ENCODE data around the gene COBL.

COBL gene

DNA sequence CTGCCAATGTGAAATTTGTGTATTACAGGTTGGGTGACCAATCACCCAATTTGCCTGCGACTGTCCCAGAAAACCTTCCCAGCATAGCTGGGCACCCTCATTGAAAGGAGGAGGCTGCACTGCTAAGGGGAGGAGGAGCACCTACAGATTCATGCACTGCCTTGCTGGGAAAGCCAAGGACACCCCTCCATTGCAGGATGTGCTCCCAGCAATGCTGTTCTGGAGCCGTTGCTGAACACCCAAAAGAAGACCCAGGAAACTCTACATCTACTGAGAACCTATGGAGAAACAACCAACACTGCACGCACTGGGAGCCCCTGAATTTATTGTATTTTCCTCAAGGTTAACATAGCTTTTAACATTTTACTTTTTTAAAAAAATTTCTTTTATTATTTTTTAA is 295.7 kb downstream of the COBL start:
- no peak for DNase-seq (ENCODE audit: low read depth)

DNA sequence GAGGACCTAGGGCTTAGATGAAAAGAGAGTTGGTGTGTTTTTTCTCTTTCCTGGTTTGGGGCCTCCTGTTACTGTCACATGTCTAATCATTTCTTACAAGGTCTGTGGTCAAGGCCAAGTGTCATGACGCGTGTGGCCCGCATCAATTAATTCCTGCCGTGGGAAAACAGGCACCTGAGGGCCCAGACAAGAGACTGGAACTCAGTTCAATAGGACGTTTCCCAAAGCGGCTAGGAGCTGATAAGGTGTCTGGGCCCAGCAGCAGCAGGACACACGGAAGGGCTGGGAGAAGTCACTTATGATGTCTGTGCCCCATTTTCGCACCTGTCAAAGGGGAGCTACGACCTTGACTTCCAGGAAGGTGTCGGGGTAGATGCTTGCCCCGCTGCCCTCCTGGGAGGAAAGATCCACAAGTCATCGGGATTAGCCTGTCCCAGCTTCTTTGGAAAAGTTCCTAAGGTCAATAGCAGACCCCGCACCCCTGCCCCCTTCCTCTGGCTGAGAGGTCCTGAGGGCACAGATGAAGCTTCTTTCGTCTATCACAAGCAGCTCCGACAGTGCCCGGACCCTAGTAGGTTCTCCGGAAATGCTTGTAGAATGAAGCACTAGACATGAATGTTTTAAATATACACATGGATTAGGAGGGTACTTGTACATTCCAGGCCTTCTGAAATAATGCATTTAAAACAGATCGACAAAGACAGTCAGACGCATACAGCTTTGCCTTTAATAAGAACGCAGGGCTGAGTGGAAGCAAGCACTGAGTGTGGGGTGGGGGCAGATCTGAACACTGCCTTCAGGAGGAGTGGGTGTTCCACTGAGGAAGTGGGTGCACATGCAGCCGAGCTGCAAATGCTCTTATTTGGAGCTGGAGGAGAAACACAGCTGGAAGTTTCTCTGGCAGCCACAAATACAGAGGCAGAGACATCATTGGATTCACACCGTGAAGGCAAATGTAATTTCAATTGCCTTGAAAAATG is 296.4 kb downstream of the COBL start:
- peak; percentile 73 for DNase-seq (ENCODE audit: low read depth)

DNA sequence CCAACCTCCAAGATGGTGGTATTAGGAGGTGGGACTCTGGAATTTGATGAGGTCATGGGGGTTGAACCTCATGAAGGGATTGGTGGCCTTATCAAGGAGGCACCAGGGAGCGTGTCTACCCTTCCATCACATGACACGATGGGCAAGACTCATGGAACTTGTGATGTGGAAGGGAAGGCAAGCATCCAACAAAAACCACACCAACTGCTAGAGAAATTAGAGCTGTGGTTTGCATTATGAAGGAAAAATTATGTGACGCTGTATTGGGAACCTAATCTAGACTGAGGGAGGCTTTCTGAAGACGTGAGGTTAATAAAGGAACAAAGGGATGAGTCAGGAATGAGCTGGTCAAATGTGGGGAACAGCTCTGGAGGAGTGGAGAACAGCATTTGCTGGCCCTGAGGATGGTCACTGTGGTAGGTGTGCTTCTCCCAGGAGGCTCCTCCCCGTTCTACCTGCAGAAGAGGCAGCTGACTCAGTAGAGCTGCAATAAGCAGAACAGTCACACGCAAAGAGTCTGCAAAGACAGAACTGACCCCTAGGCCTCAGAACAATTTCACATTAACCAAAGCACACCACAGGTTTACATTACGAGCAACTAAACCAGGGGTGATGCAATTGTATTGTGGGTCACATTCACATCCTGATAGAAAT is 297.3 kb downstream of the COBL start:
- peak; percentile 98 for DNase-seq (ENCODE audit: low read depth)

DNA sequence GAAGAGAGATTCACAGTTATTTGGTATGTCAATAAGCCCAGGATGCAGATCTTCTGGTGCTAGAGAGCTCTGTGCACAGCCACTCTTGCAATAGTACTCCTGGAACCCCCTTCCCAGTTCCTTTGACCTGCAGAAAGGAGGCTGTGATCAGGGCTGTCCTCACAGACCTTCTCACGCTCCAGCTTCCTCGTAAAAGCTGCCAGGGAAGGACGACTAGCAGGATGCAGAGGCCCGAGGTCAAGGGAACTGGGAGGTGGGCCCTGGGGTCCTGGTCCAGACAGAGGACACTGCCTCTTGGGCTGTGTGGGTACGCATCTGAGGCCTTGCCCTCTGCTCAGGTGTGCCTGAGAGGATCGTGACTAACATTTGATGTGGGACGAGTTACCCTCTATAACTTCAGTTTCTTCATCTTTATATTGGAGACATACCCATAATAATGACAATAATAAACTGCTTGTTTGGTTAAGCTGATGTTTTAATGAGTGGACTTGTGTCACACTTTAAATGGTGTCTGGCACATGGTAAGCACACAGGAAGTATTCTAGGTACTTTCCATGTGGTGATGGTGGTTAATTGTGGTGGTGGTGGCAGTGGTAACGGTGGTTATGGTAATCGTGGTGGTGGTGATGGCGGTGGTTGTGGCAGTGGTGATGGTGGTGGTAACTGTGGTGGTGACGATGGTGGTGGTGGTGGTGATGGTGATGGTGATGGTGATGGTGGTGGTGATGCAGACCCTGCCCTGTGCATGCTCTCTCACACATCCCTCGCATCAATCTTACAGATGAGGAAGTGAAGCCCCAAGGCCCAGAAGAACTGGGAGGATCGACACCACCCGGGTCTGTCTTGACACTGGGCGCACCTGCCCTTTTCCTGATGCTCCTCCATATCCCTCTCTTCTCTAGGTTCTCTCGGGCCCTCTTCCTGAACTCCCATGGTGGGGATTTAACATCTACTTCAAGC is 298.8 kb downstream of the COBL start:
- no peak for DNase-seq (ENCODE audit: low read depth)

DNA sequence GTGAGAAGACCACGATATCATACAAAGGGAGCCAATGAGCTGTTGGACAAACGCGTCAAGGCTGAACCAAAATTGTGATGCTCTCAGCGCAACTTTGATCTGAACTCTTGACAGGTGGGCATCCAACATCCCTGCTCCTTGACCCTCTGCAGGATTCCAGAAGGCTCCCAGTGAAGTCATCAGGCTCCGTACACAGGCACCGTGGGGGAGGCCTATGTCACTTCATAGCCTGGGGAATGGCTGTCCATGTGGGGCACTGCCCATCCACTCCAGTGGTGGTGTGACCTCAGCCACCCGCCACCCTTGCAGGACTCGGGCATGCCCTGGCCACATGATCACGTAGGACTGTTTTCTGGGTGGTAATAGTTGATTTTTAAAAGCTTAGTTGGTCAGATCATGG is 300.1 kb downstream of the COBL start:
- no peak for DNase-seq (ENCODE audit: low read depth)

DNA sequence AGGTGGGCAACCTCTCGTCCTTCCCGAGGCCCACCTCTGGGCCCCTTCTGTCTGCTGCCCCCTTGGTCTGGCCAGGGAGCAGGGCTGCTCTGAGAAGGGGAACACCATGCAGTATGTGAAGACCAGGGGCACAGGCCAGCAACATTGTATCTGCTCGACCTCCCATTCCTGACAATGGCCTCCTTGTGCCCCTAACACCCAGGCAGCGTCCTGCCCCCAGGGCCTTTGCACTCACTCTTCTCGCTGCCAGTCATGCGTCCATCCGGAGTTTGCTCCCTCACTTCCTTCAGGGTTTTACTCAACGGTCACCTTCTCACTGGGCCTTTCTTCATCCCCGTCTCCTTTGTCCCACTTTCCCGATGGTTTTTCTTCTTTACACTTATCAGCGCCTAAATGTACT is 301.0 kb downstream of the COBL start:
- DNase-seq (ENCODE audit: low read depth), result no peak

DNA sequence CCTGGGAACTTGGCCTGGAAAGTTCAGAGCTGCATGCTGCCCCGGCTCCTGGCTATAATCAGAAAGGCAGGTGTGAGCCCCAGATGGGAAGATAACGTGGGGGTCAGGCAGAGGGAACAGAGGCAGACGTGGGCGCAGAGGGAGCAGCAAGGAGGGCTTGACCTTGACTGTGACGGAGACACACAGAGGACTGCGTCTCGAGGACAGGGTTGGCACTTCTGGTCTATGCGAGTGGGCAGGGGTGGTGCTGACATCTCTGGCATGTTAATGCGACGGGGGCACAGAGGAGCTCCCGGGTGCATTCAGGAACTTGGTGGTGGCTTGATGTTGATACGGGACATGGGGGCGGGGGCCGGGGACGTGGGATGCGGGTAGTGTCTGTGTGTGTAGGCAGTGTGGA is 301.8 kb downstream of the COBL start:
- DNase-seq (ENCODE audit: low read depth), result no peak

DNA sequence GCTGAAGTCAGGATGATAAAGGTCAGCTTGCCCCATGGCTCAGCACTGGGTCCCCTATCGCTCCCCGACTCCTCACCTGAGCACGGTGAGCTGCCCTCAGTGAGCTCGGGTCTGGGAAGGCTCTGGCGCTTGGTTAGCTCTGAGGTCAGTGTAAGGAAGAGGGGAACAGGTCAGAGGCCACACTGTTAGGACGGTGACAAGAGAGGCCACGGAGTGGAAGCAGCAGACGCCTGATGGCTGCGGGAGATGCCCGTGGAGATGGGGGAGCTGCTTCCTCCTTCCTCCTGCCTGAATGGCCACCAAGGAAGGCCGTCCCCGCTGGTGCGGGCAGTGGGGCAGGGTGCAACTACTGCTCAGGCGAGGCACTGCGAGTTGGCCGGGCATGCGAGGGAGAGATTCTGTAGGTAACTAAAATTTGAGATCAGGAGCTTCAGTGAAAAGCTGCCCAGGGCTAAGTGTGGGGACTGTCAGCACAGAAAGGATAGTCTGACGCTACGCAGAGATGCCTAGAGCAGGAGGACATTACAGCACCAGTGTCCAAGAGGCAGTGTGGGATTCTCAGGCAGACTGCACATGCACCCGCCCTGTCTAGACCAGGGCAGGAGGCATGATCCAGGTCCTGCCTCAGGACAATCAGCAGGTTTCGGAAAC is 302.6 kb downstream of the COBL start:
- DNase-seq (ENCODE audit: low read depth), result no peak

DNA sequence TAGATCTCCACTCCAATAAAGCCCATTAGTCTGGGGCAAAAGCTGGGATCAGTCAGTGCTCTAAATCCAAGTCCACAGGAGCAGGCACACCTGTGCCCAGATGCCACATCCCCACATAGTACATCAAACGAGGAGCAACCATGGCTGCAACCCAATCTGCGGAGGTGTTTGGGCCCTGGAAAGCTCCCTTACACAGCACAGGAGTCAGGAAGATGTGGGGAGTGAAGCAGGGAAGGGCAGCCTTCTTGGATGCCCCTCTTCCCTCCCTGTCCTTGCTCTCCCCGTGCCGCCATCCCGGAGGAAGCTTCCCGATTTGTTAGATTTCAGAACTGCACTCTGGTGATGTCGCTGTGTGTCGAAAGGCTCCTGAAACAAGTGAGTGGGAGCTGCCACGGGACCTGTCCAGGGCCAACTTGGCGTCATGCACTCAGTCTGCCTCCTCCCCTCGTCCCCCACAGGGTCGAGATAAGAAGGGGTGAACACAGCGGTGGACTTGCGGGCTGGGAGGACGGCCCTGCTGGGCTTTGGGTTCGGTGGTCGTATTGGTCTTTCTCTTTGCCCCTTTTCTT is 303.3 kb downstream of the COBL start:
- no peak for DNase-seq (ENCODE audit: low read depth)

DNA sequence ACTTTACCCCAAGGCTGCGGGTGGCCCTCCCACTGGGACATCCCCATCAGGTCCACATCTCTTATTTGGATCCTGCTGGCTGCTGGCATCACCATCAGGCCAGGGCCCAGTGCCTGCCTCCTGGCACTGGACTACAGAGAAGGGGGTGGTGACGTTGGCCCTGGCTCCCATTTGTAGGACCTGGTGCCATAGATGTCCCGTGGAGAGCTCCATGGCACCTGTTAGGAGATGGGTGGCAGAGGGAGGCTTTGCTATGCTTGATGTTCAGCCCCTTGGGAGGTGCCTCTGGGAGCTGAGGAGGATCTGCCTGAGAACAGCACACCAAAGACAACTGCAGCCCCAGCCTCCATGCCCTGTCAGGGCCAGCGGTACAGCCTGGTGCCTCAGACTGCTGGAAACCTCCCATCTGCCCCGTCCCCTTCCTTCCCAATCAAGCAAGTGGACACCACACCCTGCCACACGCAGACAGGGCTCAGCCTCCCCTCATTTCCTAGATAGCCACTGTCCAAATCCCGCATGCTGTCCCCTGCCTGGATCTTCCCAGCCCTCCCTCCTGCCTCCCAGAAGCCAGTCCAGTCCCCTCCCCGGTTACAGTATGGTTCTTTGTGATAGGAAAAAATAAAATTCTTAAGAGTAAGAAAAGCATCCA is 303.9 kb downstream of the COBL start:
- DNase-seq (ENCODE audit: low read depth), result no peak

DNA sequence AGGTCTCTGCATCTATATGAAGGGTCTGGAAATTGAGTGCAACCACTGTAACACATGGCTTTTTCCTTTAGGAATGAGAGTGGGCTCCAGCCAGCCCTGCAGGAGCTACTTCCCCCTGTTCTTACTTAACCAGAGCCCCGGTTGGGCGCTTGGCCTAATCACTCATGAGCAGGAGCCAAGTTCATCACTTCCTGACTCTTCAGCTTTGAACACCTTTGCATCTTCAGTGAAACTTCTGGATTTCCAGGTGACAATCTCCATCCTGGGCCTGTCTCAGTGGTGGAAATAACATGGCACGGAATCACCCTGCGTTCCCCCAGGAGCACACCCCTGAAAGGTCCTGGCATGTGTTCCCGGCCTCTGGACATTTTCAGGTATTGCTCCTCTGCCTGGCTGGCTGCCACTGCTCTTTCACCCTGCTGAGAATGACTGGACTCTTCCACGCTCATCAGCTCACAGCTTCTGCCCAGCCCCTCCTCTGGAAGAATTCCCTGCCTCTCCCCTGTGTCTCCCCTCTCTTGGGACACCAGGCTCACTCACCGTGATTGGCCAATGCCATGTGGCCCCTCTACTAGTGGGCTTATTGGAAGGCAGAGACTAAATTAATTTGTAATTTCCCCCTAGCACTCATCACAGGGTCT is 304.8 kb downstream of the COBL start:
- DNase-seq (ENCODE audit: low read depth), result no peak

DNA sequence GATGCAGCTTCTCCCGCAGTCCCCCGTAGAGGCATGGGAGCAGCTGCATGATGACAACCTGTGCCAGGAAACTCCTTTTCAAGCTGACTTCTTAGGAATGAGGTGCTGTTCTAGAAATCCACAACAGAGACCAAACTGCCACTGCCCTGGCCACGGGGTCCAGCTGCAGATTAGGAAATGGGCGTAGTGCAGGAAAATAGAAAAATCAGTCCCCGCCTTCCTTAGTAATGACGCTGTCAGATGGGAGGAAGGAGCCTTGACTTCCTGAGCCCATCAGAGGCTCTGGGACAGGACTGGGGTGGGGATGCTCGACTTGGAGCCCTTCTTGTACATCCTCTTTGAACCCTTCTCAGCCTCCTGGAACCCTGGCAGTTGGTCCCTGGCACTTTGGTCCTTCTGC is 306.1 kb downstream of the COBL start:
- DNase-seq (ENCODE audit: low read depth), result no peak

DNA sequence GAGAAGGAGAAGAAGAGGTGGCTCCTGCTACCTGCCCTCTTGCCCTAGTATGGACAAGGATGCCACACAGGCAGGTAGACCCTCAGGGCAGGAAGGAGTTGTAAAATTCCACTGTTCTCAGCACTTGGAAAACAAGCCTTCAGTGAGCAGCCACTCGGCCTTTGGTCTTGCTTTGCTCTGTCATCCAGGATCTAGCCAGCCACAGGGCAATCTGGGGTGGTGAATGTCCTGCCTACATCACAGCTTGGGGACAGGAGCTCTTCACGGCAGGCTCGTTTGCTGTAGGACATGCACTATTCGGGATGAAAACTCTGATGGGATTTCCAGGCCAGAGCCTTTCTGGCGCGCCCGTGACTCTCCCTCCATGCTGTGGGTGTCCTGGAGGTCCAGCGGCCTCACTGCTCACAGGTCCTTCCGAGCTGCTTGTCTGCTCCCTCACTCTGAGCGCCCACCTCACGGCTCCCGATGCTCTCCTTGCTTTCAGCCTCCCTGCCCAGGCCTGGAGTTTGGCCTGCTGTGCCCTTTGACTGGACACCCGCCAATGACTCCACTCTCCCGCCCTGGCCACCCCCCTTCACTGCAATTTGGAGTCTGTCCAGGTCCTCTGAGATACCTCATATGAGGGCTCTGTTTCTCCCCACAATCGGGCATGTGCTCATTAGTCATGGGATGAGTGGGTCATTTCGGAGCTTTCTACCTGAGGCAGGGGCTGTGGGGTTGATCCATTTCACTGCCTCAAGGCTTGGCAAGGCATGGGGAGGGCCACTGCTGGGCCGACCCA is 306.7 kb downstream of the COBL start:
- DNase-seq (ENCODE audit: low read depth), result peak; percentile 63

DNA sequence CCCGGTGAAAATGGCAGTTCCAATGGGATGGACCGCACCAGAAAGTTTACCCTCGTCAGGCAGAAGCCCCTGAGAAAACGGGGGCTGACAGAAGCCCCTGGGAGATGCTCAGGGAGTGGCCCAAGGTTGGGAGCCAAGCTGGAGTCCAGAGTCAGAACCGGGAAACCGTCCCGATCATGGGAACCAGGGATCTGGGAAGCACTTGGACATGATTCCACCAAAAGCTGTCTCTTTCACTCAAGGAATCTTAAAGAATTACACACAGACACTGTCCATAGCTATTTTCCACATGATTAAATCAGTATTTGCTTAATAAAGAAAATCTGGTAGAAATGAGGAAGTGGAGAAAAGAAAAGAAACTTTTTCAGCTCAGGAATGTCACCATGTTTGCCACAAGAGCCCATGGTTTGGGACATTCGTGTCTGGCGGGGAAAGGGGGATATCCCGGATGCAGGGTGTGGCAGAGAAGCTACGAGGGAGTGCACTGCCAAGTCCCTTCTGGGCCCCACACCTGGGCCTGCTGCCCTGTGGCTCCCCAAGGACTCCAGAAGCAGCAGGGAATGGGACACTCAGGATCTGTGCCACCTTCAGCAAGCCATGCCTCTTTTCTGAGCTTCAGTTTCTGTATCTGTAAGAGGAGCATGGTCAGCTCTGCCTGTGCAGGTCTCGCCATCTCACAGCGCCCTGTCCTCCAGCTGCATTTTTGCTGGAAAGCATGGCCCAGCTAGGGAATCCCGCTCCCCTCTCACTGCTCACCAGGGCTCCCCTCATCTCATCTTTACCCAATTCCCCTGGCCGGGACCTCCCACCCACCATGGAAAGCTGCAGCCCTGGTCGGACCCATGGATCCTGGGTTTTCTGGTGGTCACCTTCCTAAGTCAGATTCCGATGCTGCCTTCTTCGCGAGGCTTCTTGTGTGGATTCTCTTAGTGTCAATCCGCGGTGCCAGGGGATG is 308.8 kb downstream of the COBL start:
- DNase-seq (ENCODE audit: low read depth), result no peak

DNA sequence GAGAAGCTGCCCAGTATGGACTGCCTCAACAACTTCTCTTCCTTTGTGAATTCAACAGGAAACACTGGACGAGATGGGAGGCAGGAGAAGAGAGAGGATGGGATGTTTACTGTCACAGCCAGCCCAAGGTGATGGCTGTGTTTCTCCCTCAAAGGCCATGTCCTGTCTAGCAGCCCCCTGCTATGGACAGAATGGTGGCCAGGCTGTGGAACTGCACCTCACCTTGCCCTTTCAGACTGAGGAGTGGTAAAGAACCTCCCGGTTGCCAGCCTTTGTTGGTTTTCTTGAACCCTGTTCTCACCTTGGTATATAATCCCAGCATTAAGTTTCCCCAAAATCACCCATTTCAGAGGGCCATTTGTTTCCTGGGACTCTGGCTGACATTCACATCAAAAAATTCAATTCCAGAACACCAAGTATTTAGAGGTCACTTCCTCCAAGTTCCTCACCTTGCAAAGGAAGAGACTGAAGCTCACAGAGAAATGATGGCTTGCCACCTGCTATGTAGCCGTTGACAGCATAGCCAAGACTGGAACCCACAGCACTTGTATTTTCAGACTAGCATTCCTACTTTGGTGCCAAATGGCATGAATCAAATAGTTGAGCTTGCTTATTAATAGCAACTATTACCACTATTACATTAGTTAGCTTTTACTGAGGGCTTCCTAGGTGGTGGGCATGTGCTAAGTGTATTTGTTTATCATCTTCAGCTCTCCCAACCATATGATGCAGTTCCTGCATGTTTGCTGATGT is 309.9 kb downstream of the COBL start:
- DNase-seq (ENCODE audit: low read depth), result no peak

DNA sequence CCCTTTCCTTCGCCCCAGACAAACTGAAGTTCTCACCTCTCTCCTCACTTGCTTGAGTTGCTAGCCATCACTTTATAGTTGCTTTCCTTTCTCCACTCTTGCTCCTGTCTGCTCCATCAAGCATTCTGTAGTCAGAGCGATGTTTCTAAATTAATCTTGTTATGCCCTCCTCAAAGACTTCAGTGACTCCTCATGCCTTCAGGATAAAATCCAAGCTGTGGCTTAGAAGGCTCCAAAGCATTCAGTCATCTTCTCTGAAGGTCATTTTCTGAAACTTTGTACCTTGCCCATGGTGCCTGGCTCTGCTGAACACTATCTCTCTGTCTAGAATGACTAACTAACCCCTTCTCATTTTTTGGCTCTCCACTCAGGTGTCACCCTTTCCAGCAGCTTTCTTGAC is 311.5 kb downstream of the COBL start:
- no peak for DNase-seq (ENCODE audit: low read depth)

DNA sequence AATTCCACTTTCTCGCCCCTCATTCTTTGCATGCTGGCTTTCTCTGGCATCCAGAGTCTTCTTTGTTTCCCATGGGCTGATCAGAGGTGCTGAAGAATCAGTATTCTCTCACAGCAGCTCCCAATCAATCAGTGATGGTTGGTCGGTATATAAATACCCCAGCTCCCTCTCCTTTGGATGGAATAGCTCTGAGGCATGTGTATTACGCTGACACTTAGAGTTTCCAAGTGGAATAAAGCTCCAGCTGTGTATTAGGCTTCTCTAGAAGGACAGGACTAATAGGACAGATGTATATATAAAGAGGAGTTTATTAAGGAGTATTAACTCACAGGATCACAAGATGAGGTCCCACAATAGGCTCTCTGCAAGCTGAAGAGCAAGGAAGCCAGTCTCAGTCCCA is 315.7 kb downstream of the COBL start:
- DNase-seq (ENCODE audit: low read depth), result no peak

Measured in amniotic epithelial cell (primary cell).